ENCODE results near the gene ITGAD. TPM values are rescaled to one million over a fixed set of nuclear protein-coding genes. Genes with fewer than 3 reads are reported as not detected.

The ITGAD gene
- total RNA-seq, 1 donor from 2014 or later: not detected

DNA sequence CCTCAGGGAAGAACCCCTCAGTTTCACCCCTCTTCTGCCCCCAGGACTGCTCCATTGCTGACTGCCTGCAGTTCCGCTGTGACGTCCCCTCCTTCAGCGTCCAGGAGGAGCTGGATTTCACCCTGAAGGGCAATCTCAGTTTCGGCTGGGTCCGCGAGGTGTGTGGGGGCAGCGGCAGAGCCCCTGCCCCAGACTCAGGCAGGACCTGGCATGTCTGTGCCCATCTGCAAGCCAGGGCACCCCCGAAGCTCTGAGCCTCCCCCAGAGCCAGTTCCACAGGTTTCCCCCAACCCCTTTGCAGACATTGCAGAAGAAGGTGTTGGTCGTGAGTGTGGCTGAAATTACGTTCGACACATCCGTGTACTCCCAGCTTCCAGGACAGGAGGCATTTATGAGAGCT is 30.7 kb downstream of the ITGAD start:
- TF ChIP-seq, protein P1, sequence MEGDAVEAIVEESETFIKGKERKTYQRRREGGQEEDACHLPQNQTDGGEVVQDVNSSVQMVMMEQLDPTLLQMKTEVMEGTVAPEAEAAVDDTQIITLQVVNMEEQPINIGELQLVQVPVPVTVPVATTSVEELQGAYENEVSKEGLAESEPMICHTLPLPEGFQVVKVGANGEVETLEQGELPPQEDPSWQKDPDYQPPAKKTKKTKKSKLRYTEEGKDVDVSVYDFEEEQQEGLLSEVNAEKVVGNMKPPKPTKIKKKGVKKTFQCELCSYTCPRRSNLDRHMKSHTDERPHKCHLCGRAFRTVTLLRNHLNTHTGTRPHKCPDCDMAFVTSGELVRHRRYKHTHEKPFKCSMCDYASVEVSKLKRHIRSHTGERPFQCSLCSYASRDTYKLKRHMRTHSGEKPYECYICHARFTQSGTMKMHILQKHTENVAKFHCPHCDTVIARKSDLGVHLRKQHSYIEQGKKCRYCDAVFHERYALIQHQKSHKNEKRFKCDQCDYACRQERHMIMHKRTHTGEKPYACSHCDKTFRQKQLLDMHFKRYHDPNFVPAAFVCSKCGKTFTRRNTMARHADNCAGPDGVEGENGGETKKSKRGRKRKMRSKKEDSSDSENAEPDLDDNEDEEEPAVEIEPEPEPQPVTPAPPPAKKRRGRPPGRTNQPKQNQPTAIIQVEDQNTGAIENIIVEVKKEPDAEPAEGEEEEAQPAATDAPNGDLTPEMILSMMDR (IDR thresholded peaks at IDR 0.05; ENCODE audit: insufficient read depth, low read length, poor library complexity, severe bottlenecking): no peak
- DNase-seq (ENCODE audit: low read depth): no peak
- Histone ChIP-seq H3K4me3 (ENCODE audit: low read depth, low read length) (no peak overlapping the region), H3K36me3 (ENCODE audit: control insufficient read depth, insufficient read depth, low read length) (no peaks in the 10 kb centered on the region), H3K27me3 (ENCODE audit: control insufficient read depth, insufficient read depth, low read length) (peaks cover 9% of the 10 kb centered on the region)

DNA sequence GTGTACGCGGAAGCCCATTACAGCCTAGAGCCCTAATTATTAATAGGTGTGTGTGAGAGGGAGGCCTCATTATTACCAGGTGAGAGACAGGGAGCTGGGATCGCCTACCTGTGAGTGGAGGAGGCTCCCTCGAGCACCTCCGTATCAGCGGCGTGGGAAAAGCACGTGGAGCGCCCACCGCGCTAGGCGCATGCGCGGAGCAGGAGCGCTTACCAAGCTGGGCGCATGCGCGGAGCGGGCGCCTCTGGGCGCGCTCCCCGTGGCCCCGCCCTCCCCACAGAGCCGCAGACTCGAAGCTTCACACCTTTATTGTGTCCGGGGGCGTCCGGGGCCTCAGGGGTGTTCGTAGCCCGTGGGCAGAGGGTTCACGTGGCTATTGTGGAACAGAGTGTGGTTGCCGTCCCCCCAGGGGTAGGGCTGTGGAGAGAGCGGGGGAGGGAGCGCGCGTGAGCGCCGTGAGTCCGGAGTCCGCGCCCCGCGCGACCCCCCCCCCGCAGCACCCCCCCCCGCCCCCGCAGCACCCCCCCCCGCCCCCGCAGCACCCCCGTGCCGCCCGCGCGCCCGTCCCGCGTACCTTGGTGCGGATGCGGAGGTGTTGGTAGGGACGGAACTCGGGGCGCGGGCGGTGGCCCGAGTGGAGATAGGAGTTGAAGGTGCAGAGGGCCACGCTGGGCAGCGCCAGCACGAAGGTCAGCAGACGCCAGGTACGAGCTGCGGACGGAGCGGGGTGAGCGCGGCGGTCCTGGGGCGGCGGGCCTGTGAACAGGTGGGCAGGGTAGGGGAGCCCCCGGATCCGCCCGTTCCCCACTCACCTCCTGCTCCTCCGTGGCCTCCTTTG is 34.5 kb downstream of the ITGAD start:
- TF ChIP-seq, protein P1 (IDR thresholded peaks at IDR 0.05; ENCODE audit: insufficient read depth, low read length, poor library complexity, severe bottlenecking): no peak
- Histone ChIP-seq H3K36me3 (ENCODE audit: control insufficient read depth, insufficient read depth, low read length) (no peaks in the 10 kb centered on the region), H3K27me3 (ENCODE audit: control insufficient read depth, insufficient read depth, low read length) (peaks cover 12% of the 10 kb centered on the region), H3K4me3 (ENCODE audit: low read depth, low read length) (no peak overlapping the region)
- no peak for DNase-seq (ENCODE audit: low read depth)

DNA sequence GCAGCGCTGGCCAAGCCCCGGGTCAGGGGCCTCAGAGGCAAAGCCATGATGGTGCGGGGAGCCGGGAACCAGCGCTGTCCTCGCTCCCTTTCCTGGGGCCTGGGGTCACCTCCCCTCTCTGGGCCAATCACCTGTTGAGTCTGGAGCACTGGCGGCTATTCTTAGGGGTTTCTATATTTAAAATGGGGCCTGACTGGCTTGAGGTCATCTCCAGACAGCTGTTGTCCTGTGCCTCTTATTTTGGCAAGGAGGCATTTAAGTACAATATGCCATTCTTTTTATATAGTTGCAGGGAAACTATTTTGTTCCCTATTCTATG is 35.1 kb downstream of the ITGAD start, which contains the start of gene COX6A2:
Gene COX6A2 (minus strand): TSS at position 82 of the 319 bp plus-strand sequence. CDS start 35 bp downstream, at position 47.
- H3K27me3 ChIP-seq (ENCODE audit: control insufficient read depth, insufficient read depth, low read length): peaks cover 12% of the 10 kb centered on the region
- H3K36me3 ChIP-seq (ENCODE audit: control insufficient read depth, insufficient read depth, low read length): no peaks in the 10 kb centered on the region
- no peak within 1 kb of the TSS for H3K4me3 ChIP-seq (ENCODE audit: low read depth, low read length)
- TF ChIP-seq, protein P1 (IDR thresholded peaks at IDR 0.05; ENCODE audit: insufficient read depth, low read length, poor library complexity, severe bottlenecking): no peak
- DNase-seq (ENCODE audit: low read depth): no peak

DNA sequence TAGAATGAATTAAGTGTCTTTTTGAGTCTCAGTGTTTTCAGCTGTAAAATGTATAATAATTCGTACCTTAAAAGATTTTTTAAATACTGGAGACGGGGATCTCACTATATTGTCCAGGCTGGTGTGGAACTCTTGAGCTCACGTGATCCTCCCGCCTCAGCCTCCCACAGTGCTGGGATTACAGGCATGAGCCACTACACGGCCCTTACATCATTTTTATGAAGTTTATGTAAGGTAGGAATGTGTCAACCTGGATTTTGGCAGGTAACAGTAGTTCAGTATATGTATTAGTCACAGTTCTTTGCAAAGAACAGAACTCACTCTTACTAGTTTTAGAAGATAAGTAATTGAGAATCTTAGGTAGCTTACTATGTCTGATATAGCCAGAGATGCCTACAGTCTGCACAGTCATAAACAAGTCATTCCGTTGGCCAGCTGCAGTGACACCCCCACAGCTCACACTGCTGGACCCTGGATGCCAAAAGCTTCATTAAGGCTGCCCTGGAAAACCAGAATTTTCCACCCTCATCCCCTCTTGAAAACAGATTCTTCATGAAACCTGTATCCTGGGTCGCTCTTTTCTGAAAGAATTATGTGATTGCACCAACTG is 35.6 kb downstream of the ITGAD start:
- Histone ChIP-seq H3K36me3 (ENCODE audit: control insufficient read depth, insufficient read depth, low read length) (no peaks in the 10 kb centered on the region), H3K4me3 (ENCODE audit: low read depth, low read length) (no peak overlapping the region), H3K27me3 (ENCODE audit: control insufficient read depth, insufficient read depth, low read length) (peaks cover 12% of the 10 kb centered on the region)
- TF ChIP-seq, protein P1 (IDR thresholded peaks at IDR 0.05; ENCODE audit: insufficient read depth, low read length, poor library complexity, severe bottlenecking): no peak
- DNase-seq (ENCODE audit: low read depth): no peak

DNA sequence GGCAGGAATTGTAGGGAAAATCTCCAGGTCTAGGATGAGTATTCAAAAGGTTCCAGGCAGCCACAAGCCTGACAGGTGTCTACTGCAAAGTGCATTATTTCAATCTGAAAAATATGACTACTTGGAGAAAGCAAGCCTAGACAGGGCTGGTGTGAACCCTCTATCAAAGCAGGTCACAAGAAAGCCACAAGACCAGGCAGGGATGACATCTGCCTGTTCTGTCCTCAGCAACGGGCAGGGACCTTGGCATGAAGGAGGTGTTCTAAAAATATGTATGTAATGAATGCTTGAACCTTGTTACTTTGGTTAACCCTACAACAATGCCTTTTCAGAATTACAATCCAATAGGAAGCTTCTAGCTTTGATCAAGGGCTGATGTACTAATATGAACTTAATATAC is 36.2 kb downstream of the ITGAD start:
- Histone ChIP-seq H3K36me3 (ENCODE audit: control insufficient read depth, insufficient read depth, low read length) (no peaks in the 10 kb centered on the region), H3K4me3 (ENCODE audit: low read depth, low read length) (no peak overlapping the region), H3K27me3 (ENCODE audit: control insufficient read depth, insufficient read depth, low read length) (peaks cover 12% of the 10 kb centered on the region)
- DNase-seq (ENCODE audit: low read depth): no peak
- TF ChIP-seq, protein P1 (IDR thresholded peaks at IDR 0.05; ENCODE audit: insufficient read depth, low read length, poor library complexity, severe bottlenecking): no peak
